ENCODE data around the gene HEMGN.
A peak's percentile ranks its signal among the peaks of the same experiment; 100 is the strongest.

The HEMGN gene

DNA sequence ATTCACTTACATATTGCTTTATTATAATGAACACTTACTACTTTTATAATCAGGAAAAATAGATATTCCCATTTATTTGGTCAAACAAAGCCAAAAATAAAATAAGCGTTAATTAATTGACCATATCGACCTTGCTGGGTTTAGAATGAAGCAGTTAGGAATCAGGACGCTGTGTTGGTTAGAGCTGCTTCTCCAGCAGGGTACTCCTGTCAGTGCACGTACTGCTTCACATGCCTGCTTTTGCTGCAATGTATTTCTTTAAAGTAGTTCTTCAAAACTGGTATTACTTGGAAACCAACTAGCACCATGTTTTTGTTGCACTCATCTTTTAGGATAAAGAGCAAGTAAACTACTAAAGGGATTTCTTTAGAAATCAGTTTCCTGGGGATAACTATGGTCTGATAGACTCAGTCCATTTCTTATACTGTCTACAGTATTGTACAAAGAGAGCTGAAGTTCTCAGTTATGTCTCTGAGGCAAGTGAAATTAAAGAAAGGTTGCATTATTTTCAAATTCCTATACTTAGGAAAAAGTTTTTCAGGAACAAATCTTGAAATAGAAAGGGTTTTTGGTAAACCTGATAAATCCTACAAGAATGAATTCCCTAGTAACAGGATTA lies 8.9 kb downstream of the HEMGN start:
- DNase-seq: no peak

DNA sequence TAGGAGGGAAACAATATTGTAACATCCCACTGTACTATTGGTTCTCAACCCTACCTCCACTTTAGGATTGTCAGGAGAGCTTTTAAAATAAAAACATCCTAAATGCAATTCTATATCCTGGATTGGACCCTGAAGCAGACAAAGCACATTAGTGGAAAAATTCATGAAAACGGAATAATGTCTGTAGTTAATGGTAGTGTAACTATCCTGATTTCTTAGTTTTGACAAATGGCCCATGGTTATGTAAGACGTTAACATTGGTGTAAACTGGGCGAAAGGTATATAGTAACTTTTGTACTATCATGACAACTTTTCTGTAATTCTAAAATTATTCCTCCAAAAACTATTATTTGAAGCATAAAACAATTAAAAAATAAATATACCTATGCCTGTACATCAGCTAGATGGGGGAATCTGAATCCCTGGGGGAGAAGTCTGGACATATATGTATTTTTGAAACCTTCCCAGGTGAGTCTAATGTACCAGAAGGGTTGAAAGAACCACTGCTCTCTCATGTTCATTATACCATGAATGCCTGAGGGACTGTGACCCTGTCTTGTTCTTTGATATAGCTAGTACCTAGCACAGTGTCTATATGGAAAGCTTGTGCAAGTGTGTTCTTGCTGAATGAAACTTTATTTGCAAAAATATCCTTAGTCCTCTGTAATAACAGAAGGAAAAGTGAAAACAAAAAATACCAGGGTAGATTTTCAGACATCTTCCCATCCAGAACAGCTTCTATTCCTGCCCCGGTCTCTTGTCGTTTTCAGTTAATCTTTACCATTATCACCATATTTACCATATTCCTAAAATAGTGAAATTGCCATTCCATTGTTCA lies 12.3 kb downstream of the HEMGN start:
- DNase-seq: no peak

DNA sequence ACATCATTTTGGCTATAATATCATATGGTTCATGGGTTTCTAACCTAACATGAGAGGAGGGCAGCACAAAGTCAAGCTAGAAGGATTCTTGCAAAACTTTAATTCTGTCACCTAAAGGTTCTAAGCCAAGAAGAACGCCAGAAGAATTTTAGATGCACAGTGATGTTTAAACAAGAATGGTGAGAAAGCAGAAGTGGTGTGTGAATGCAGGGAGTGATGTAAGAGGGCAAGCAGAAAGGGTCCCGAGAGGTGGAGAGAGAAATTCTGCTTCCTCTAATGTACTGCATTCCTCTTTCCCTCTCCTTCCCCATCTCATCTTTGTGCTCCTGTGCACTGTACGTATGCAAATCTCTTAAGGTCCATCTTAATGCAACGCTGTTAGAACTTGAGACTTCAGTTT lies 13.6 kb downstream of the HEMGN start:
- DNase-seq: no peak

DNA sequence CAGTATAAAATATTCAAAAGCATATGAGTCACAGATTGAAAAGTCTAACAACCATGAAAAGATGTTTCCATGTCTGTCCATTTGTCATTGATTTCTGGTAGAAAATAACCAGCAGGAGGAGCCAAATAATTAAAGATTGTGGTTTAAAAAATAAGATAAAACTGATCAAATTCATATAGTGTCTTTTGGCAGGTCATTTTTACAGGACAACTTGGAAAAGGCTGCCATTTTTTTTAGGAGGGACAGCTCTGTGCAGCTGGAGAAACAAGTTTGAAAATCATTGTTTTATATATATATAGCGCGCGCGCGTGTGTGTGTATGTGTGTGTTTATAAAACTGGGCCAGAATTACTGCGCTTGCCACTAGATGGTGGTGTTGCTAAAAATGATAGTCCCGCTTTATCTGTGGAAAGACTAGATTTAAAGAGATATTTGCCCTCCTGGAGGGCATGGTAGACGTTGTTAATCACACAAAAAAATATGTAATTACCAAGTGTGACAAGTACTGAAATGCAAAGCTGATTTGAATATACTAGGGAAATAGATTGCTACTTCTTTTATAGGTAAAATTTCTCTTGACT lies 14.4 kb downstream of the HEMGN start:
- DNase-seq: peak; percentile 21 to 53 (median 51)

DNA sequence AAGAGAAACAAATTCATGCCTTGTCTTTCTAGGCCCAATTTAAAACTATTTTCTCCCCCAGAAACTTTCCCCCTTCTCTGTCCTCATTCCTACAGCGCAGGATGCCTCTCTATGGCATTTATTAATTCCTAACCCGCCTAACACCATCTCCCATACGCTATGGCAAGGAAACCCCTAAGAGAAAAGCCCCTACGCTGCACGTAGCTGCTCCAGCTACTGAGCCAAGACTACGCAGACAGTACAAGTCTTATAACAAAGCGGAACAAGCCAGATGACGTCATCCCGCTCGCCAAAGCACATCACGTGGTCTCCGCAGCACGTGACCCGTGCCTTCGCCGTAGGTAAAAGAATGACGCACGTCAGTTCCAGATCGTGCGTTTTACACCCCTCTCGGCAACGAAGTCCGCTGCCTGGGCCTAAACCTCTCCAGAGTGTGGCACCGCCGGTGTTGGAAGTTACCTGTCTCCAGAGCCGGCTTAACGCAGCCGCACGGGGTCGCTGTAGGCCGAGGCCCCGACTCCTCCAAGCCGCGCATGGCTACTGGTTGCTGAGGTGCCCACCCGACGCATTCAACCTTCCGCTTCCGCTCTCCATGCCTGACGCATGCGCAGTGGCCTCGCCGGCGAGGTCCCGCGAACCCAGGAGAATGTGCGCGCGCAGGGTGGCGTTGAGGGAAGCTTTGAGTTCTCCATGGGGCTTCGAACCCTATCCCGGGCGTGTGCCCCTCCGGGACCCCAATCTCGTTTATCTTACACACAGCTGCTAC lies 15.8 kb downstream of the HEMGN start, which contains the start of gene TRMO:
TSS of gene TRMO (minus strand) at position 542 of the 766 bp plus-strand sequence. CDS start at position 535, 7 bp downstream.
- peak; percentile 95 to 97 (median 96) for DNase-seq

DNA sequence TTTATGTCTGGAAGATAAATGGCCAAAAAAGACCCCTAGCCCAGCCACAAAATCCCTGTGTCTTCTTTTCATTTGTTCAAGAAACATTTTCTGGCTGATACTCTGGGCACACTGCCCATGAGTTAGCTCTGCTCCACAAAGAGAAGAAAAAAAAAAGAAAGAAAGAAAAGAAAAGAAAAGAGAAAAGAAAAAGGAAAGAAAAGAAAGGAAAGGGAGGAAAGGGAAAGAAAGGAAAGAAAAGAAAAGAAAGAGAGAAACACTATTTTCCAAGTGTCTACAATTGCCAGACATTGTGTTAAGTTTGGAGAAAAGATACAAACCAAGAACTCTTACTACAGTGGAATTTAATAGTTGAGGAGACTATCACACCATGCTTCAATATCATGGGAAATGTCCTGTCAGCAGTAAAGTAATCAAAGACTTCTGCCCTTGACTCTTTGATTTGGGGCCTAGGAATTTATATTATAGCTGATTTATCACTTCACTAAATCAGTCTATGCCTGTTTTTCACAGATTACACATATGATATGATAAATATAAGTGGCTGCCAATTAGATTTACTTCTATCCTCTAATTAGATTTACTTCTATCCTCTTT lies 18.7 kb downstream of the HEMGN start:
- DNase-seq: no peak

DNA sequence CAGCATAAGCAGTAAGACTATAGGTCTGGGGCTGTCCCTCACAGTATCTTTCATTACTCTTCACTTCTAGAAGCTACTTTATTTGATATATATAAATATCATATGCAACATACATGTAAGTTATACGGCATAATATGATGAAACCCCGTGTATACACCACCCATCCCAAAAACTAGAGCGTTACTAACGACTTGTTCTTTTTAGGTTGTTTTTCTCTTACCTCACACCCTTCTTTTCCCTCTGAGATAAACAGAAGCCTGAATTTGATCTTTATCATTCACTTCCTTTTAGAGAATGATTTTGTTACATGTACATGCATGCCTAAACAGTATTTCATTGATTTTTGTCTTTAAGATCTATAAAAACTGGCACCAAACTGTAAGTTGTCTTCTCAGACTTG lies 19.4 kb downstream of the HEMGN start:
- no peak for DNase-seq

DNA sequence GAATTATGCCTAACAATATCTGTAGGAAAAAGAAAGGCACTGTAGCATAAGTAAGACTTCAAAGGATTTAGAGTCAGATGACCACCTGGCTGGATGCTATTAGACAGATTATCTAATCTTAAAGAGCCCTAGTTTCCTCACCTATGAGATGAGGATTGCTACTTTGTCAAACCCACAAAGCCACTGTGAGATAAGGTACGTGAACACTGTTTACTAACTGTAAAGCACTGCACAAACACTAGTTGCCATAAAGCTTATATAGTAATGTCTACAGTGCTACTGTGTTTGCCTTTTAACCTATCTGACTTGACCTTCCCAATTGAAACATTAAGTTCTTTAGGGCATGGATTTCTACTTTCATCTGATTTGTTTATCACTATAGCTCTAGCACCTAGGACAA lies 26.0 kb downstream of the HEMGN start:
- DNase-seq: no peak

DNA sequence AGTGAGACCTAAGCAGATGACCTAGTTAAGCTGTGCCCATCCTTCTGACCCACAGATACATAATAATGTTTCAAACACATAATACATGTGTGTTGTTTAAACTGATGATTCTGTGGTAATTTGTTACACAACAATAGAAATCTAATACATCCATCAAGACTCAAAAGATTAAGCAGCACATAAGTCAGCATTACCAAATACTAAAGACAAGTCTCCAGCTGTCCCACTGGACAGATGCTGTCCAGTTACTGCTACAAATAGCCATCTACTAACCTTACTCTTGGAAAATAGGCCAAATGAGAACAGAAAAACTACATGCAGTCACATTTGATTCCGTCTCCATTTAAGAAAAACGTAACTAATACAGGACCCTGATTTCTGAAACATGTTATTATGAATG lies 26.4 kb downstream of the HEMGN start:
- no peak for DNase-seq

DNA sequence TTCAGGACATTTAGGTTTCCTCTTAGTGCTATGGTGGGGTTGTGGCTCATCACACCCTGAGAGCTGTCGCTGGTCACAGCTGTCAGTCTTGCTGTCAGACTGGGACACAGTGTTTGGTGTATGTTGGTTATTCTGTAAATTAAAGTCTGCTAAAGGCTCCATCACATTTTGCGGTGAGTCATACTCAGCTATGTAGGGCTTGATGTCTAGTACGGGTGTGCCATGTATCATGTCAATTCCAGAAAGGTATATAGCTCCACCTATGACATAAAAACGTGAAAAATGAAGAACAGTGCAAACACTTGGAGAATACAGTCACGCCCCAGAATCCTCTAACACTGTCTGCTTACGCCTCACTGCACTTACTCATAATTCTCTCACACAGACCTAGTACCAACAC lies 27.6 kb downstream of the HEMGN start:
- no peak for DNase-seq

DNA sequence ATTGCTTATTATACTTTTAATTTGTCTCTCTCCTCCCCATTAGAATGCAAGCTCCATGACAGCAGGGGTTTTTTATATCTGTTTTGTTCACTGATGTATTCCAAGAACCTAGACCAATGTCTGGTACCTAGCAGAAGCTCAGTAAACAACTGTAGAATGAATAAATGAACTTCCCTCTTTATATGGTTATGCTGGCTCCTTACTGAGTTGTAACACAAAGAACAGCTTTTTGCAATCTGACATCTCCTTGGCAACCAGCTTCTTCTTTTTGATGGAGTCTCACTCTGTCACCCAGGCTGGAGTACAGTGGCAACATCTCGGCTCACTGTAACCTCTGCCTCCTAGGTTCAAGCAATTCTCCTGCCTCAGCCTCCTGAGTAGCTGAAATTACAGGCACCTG lies 29.3 kb downstream of the HEMGN start:
- DNase-seq: no peak

DNA sequence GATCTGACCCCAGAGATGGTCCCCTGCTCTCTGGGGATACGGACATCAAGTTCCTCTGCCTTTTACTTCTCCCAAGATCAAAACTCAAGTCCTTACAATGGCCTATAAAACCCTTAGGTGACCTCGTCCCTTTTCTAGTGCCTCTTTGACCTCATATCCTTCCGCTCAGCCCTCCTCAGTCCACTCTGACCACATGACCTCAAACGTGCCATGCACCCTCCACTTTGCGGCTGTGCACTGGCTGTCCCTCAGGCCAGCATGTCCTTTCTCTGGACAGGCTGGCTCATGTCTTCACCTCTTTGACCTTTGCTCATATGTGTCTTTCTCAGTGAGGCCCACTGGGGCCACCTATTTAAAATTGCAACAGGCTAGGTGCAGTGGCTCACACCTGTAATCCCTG lies 30.3 kb downstream of the HEMGN start:
- DNase-seq: no peak

DNA sequence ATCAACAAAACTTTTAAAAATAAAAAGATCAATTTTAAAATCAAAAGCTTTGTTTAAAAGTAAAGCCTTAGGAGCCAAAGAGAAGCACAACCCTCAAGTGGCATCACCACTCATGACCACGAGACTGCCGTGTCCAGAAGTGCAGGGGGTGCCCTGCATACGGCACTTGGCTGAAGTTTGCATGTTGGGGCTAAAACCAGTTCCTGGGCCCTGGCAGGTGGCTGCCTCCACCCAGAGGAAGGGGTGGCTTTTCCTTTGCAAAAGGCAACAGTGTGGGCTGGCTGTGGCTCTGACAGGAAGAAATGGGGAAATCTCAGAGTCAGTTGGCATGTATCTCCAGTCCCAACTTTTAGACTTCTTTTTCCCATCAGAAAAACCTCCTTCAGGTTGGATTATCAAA lies 30.9 kb downstream of the HEMGN start:
- no peak for DNase-seq

DNA sequence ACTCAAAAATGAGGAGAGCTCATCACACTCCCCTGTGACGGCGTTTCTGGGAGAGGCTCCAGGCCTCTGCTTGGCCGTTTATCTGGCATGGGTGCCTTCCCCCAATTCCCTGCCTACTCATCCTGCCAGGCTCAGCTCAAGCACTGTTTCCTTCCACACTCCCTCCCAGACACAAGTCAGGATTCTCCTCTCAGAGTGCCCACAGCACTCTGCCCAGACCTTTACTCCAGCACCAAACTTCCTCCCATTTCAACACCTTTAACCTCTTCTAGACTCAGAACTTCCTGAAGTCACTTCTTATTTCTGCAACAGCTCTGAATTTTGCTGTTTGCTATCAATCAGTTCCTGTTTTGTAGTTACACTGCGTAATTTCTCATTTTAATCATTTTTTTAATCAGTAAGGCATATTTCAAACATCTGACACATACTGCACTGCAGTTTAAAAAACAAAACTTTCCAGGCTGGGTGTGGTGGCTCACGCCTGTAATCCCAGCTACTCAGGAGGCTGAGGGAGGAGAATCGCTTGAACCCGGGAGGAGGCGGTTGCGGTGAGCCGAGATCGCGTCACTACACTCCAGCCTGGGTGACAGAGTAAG lies 31.6 kb downstream of the HEMGN start:
- no peak for DNase-seq

DNA sequence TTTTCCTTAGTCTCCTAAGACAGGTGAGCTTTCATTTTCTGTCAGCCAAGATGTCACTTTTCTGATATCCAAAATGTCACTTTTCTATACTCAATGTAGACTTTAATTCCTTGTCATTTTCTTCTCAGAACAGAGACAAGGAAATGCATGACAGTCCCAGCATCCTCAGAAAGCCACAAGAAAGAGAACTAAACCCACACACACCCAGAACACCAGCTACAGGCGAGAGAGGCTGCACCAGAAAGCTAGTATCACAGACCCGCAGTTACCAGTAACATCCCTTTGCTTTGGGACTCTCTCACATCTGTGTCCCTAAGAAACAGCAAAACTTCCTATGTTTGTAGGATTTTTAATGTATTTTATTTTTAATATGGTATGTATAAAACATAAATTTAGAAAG lies 32.7 kb downstream of the HEMGN start:
- DNase-seq: no peak

DNA sequence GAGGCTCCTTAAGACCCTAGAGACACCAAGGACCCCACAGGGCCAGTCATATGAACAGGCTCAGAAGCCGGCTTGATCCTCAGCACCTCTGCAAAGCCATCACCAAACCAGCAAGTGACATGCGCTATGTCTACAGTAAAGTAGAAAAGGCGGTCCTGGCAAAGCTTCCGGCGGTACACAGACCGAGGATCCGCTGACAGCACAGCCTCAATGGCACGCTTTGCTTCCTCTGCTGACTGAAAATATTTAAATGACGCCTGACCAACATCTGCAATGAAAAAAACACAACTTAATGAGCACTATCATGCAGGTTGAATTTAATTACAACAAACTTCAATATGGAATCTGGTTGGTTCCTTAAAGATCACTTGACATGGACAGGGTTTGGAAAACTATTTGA lies 33.2 kb downstream of the HEMGN start:
- peak in 1 of 4 experiments; percentile 22 for DNase-seq

DNA sequence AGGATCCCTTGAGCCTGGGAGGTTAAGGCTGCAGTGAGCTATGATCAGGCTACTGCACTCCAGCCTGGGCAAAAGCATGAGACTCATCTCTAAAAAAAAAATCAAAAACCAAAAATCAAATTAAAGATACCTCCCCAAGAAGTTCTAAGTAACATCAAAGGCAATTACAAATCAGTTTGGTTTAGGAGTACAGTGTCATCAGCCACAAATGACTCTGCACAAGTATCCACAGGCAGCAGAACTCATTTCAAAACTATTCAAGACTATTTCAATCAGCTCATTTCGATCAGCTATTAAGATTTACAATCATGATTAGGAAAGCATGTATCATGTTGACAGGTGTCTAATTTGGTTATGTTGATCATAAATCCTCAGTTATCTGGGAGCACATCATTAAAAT lies 34.8 kb downstream of the HEMGN start:
- no peak for DNase-seq

DNA sequence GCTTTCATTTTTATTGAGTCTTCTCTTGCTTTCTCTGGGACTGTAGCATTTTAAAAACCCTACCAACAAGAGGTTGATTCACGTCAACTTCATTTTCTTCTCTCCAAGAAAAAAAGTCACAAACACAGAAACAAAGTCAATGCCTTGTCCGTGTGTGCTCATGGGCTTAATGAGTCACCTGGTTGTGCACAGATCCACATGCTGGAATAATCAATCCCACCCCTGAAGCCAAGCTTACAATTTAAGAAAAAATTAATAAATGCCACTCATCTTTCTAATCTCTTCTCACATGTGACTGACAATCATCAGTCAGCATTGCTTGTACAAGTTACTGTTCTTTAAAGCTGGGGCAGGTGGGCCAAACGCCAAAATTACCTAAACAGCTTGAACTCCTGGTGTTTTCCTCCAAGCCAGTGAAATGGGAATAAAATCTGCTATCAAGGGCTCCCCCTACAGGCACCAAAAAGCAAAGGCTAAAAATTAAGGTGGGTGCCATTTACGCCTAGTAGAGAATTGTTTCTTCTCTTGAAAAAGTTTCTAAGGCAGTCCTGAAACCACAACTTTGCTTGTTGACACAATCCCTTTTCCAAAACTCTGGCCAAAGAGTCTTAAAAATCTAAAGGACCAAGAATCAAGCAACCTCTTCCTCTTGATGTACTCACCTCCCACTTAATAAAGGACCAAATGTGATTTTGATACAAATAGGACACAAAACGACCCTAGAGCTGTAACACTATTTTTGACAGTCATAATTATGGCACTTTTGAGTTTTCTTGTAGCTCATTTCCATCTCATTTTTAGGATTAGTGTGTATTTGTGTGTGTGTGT lies 37.0 kb downstream of the HEMGN start:
- no peak for DNase-seq

DNA sequence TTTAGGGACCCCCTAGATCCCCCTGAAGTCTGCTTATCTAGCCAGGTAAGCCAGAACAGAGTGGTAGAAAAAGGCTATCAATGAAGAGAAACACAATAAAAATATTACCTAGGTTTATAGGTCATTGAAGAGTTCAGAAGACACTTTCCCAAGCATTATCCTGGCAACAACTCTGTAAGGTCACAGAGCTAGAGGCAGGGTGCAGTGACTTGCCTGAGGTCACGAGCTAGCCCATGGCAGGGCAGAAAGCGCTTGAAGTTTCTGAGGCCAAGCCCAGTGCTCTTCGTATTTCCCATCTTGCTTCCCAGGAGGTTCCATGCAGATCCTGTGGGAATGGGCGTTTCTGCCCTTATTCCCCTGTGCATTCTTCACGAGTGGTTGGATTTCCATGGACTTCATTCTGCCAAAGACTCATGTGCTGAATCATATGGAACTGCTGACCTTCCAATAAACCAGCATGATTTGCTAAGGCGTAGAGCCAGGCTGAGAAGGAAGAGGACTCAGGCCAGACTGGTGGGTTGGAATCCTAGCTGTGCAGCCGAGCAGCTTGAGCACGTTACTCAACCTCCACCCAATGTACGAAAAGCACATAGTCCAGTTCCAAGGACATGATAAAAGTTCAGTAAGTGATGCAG lies 37.8 kb downstream of the HEMGN start:
- DNase-seq: no peak

DNA sequence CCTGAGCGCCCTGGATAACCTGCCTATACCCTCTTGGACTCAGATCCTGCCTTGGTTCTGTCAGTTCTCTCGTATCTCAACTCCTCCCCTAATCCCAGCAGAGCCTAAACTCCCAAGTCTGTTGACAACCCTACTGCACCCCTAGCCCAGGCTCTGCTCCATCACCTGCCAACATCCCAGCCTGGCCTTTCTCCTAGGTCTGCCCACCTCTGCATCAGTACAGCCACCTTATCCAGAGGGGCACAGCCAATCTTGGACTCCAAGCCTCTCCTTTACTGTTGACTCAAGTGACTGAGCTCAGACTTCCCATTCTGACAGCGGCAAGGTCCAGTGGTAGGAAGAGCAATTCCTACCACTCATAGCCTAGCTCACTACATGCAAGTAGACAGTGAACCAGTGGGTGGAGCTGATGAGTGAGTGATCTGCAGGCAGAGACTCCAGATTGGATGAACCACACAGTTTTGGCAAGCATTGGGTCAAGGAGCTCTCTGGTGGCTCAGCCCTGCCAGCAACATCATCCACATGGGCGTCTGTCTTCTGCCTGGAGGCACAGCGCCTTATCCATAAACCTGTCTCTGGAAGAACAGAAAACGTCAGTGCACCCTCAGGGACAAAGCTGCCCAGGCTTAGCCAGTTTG lies 42.2 kb downstream of the HEMGN start:
- no peak for DNase-seq

DNA sequence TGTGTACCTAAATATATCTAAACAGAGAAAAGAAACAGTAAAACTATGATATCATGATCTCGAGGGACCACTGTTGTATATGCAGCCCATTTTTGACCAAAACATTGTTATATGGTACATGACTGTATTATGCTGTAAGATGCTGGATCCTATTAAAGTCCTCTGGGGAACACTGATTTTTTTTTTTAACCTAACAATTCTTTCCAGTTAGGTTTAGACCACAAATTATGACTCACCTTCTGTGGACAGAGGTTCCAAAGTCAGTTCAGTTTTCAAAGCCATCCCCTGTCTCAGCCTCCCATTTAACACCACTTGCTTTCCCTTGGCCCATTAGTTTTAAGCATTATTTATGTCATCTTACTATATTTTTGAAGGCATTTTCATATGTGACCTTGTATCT lies 42.8 kb downstream of the HEMGN start:
- DNase-seq: no peak
